DND-41 (cell line): ENCODE measurements around the gene CDK4.

Source experiments
- EZH2 ChIP-seq: IDR thresholded peaks from 3 replicates; pipeline ENCODE4 v1.6.1; 2012; ENCODE audit warnings: borderline replicate concordance, low read depth, mild to moderate bottlenecking, moderate library complexity, low read length, inconsistent platforms; ENCODE audit not compliant: severe bottlenecking
- TF ChIP-seq, protein P1 (sequence below): IDR thresholded peaks from 2 replicates; pipeline ENCODE4 v1.5.1; 2012; ENCODE audit warnings: borderline replicate concordance, low read length, moderate library complexity, mild to moderate bottlenecking; ENCODE audit not compliant: poor library complexity, severe bottlenecking; ENCODE audit errors: extremely low read depth

DNA sequence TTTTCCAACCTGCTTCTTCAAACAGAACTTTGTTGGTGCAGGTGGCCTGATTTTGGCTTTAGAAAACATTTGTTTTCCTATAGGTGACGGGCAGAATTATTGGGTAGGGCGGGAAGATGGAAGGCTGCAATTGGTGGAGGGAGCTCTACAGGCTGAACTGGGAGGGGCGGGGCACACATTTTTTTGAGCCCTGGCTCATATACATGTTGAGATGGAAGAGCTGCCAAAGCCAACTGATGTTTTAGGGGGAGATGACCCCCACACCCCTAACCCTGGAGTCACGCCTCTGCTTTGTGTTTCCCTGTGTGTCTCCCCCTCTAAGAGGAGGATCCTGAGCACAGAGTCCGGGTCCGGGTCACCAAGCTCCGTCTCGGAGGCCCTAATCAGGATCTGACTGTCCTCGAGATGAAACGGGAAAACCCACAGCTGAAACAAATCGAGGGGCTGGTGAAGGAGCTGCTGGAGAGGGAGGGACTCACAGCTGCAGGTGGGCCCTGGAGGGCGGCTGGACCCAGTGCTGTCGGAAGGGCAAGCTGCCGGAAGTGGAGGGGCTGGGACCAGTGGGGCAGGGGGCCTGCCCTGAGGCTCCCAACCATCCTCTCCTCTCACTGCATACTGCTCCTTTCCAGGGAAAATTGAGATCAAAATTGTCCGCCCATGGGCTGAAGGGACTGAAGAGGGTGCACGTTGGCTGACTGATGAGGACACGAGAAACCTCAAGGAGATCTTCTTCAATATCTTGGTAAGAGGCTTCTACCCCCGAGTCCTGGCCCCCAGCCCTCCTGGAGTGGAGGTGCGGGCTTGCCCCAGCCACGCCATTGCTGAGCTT lies 32.1 kb downstream of the CDK4 start:
- TF ChIP-seq, protein P1, sequence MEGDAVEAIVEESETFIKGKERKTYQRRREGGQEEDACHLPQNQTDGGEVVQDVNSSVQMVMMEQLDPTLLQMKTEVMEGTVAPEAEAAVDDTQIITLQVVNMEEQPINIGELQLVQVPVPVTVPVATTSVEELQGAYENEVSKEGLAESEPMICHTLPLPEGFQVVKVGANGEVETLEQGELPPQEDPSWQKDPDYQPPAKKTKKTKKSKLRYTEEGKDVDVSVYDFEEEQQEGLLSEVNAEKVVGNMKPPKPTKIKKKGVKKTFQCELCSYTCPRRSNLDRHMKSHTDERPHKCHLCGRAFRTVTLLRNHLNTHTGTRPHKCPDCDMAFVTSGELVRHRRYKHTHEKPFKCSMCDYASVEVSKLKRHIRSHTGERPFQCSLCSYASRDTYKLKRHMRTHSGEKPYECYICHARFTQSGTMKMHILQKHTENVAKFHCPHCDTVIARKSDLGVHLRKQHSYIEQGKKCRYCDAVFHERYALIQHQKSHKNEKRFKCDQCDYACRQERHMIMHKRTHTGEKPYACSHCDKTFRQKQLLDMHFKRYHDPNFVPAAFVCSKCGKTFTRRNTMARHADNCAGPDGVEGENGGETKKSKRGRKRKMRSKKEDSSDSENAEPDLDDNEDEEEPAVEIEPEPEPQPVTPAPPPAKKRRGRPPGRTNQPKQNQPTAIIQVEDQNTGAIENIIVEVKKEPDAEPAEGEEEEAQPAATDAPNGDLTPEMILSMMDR: no peak
- TF ChIP-seq EZH2: no peak
